Caco-2 (cell line): ENCODE results near the gene C5. TPM values are rescaled to one million over a fixed set of nuclear protein-coding genes. Genes with fewer than 3 reads are reported as not detected.

ENCODE experiments used
- BruUV-seq: library from RNA; stranded (reverse); fragments of 400-500 nt; replicated peaks from 2 replicates; lab custom pipeline; 2021; lab: Mats Ljungman, UMichigan
- CTCF ChIA-PET: fragments of 300-600 bp; sonication (Branson Sonifier 250); formaldehyde crosslinking; loops from one replicate; lab custom pipeline; 2022; ENCODE audit warnings: antibody characterized with exemption; lab: Charles Lee
- POLR2A ChIA-PET: fragments of 300-600 bp; sonication (Branson Sonifier 250); formaldehyde crosslinking; loops from one replicate; lab custom pipeline; 2022; ENCODE audit warnings: antibody characterized with exemption; lab: Charles Lee
- DNase-seq, 2 experiments: peaks; one replicate each; pipeline versions ENCODE4 v3.0.0 to v3.0.0-alpha.2; 2020 to 2022
- H3K27me3 ChIP-seq: replicated peaks from 2 replicates; pipeline ENCODE4 v1.6.0; 2011; ENCODE audit warnings: low read length; ENCODE audit not compliant: control insufficient read depth, insufficient read depth
- H3K36me3 ChIP-seq: 2 replicates; pipeline ENCODE4 v1.5.1; 2011; ENCODE audit warnings: low read length; ENCODE audit not compliant: control insufficient read depth, insufficient read depth
- H3K4me1 ChIP-seq: fragments of 250-450 bp; sonication (Bioruptor Pico); 2 replicates; pipeline ENCODE4 v1.5.1; 2020; ENCODE audit warnings: mild to moderate bottlenecking
- H3K4me3 ChIP-seq: 2 replicates; pipeline ENCODE4 v1.5.1; 2011; ENCODE audit warnings: low read depth, mild to moderate bottlenecking, control low read depth, low read length
- H3K9me3 ChIP-seq: fragments of 250-450 bp; sonication (Bioruptor Pico); 2 replicates; pipeline ENCODE4 v1.5.1; 2020; ENCODE audit warnings: mild to moderate bottlenecking, moderate library complexity
- H3K27ac Mint-ChIP-seq: one replicate; pipeline ENCODE4 v1.8.0; 2022; ENCODE audit warnings: mixed read lengths; ENCODE audit not compliant: unreplicated experiment
- H3K27me3 Mint-ChIP-seq: one replicate; pipeline ENCODE4 v1.8.0; 2022; ENCODE audit warnings: mixed read lengths; ENCODE audit not compliant: insufficient read depth, unreplicated experiment
- H3K36me3 Mint-ChIP-seq: one replicate; pipeline ENCODE4 v1.8.0; 2022; ENCODE audit warnings: mild to moderate bottlenecking, mixed read lengths; ENCODE audit not compliant: insufficient read depth, unreplicated experiment
- H3K4me1 Mint-ChIP-seq: one replicate; pipeline ENCODE4 v1.8.0; 2022; ENCODE audit warnings: low read depth, mixed read lengths; ENCODE audit not compliant: unreplicated experiment
- H3K4me3 Mint-ChIP-seq: one replicate; pipeline ENCODE4 v1.8.0; 2022; ENCODE audit warnings: mild to moderate bottlenecking, moderate library complexity, mixed read lengths; ENCODE audit not compliant: unreplicated experiment
- H3K9me3 Mint-ChIP-seq: one replicate; pipeline ENCODE4 v1.8.0; 2022; ENCODE audit warnings: mixed read lengths; ENCODE audit not compliant: unreplicated experiment
- intact Hi-C: fragments of 100-400 bp; cut with micrococcal nuclease; formaldehyde crosslinking; loops from one replicate; pipeline ENCODE4 v1.10.0; 2022; ENCODE audit not compliant: unreplicated experiment
- total RNA-seq: library from RNA; stranded (reverse); gene quantifications from 2 replicates; pipeline ENCODE4 v1.2.3, GENCODE V29; 2022
- TF ChIP-seq, protein P1 (sequence below), 2 experiments: fragments of 200-600 bp in 1 of 2; IDR thresholded peaks; 1 replicate in 1 of 2; 2 replicates in 1 of 2; pipeline versions ENCODE4 v1.5.1 to v1.8.0; 2011 to 2022; ENCODE audit warnings: antibody characterized with exemption in 1 of 2, control low read depth in 1 of 2, inconsistent platforms in 1 of 2, low read depth in 1 of 2, low read length in 1 of 2, mild to moderate bottlenecking in 1 of 2, moderate library complexity in 1 of 2; ENCODE audit not compliant: insufficient read depth in 1 of 2, severe bottlenecking in 1 of 2, unreplicated experiment in 1 of 2

C5 gene
- total RNA-seq, 1 experiment from 2014 or later = 14.9 TPM

DNA sequence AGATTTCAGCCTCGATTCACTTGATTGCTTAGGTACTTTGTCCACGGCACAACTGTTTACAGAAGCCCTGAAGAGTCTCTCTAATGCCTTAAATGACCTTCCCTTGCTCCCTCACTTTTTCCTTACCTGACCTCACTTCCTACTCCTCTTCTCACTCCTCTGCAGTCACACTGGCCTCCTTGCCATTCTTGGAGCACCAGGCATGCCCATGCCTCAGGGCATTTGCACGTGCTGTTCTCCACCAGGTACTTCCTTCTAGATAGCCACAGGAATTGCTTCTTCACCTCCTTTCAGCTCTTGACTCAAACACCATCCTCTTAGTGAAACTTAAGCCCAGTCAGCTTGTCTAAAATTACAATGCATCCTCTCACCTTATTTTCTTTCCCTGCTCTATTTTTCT, 71.1 kb downstream of the C5 start:
- peaks cover 7% of the 10 kb centered on the region for H3K36me3 Mint-ChIP-seq
- H3K4me1 Mint-ChIP-seq = peaks cover 14% of the 10 kb centered on the region
- Histone ChIP-seq H3K4me3 (no peak overlapping the region), H3K9me3 (no peaks in the 10 kb centered on the region), H3K27me3 (no peaks in the 10 kb centered on the region; the same call in 1 of the 2 replicates), H3K36me3 (no peaks in the 10 kb centered on the region; the same call in 1 of the 2 replicates), H3K4me1 (no peaks in the 10 kb centered on the region; the same call in 1 of the 2 replicates)
- H3K9me3 Mint-ChIP-seq = no peaks in the 10 kb centered on the region
- ChIA-PET CTCF (no interaction called here), POLR2A (no interaction called here)
- H3K27me3 Mint-ChIP-seq = no peaks in the 10 kb centered on the region
- no peak overlapping the region for H3K27ac Mint-ChIP-seq
- intact Hi-C loops = no loop called here
- DNase-seq = no peak
- H3K4me3 Mint-ChIP-seq = no peak overlapping the region
- TF ChIP-seq, protein P1, sequence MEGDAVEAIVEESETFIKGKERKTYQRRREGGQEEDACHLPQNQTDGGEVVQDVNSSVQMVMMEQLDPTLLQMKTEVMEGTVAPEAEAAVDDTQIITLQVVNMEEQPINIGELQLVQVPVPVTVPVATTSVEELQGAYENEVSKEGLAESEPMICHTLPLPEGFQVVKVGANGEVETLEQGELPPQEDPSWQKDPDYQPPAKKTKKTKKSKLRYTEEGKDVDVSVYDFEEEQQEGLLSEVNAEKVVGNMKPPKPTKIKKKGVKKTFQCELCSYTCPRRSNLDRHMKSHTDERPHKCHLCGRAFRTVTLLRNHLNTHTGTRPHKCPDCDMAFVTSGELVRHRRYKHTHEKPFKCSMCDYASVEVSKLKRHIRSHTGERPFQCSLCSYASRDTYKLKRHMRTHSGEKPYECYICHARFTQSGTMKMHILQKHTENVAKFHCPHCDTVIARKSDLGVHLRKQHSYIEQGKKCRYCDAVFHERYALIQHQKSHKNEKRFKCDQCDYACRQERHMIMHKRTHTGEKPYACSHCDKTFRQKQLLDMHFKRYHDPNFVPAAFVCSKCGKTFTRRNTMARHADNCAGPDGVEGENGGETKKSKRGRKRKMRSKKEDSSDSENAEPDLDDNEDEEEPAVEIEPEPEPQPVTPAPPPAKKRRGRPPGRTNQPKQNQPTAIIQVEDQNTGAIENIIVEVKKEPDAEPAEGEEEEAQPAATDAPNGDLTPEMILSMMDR (IDR thresholded peaks at IDR 0.05; ENCODE audit: insufficient read depth in 1 of 2, low read depth in 1 of 2, low read length in 1 of 2, severe bottlenecking in 1 of 2, unreplicated experiment in 1 of 2) = no peak
- BruUV-seq = no TSS peak

DNA sequence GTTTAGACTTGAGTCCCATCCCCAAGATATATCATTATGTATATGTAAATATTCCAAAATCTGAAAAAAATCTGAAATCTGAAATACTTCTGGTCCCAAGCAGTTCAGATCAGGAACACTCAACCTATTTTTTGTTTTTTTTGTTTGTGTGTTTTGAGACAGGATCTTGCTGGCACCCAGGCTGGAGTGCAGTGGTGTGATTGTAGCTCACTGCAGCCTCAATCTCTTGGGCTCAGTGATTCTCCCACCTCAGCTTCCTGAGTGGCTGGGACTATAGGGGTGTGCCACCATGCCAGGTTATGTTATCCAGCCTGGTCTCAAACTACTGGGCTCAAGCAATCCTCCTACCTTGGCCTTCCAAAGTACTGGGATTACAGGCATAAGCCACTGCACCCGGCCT, 72.8 kb downstream of the C5 start:
- Mint-ChIP-seq H3K4me1 (peaks cover 5% of the 10 kb centered on the region), H3K27ac (no peak overlapping the region), H3K36me3 (peaks cover 4% of the 10 kb centered on the region), H3K4me3 (no peak overlapping the region), H3K27me3 (no peaks in the 10 kb centered on the region), H3K9me3 (no peaks in the 10 kb centered on the region)
- intact Hi-C loops = no loop called here
- TF ChIP-seq, protein P1 (IDR thresholded peaks at IDR 0.05; ENCODE audit: insufficient read depth in 1 of 2, low read depth in 1 of 2, low read length in 1 of 2, severe bottlenecking in 1 of 2, unreplicated experiment in 1 of 2) = no peak
- BruUV-seq = no TSS peak
- H3K4me3 ChIP-seq = no peak overlapping the region
- H3K36me3 ChIP-seq = no peaks in the 10 kb centered on the region; the same call in 1 of the 2 replicates
- ChIA-PET CTCF (no interaction called here), POLR2A (no interaction called here)
- DNase-seq = no peak
- no peaks in the 10 kb centered on the region; the same call in 1 of the 2 replicates for H3K27me3 ChIP-seq
- H3K4me1 ChIP-seq = no peaks in the 10 kb centered on the region; the same call in 1 of the 2 replicates
- no peaks in the 10 kb centered on the region for H3K9me3 ChIP-seq

DNA sequence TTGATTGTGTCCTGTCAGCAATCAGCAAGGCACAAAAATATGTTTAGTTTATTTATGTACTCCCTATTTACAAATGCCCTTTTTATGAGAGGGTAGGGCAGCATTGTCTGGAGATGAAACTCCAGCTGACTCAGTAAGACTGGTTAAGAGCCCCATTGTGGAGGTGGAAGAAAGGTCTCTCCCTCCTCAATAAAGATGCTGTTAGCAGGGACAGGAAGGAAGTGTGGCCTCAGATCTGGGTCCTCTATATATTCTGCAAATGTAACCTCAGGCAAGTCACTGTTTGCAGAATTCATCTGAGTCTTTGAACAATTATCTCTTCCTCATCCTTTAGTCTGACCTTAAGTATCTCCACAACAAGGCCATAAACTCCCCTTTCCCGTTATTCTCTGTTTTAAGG, 75.2 kb downstream of the C5 start:
- H3K9me3 ChIP-seq = no peaks in the 10 kb centered on the region
- Mint-ChIP-seq H3K36me3 (no peaks in the 10 kb centered on the region), H3K4me1 (peaks cover 5% of the 10 kb centered on the region), H3K9me3 (no peaks in the 10 kb centered on the region), H3K27me3 (no peaks in the 10 kb centered on the region), H3K27ac (no peak overlapping the region), H3K4me3 (no peak overlapping the region)
- TF ChIP-seq, protein P1 (IDR thresholded peaks at IDR 0.05; ENCODE audit: insufficient read depth in 1 of 2, low read depth in 1 of 2, low read length in 1 of 2, severe bottlenecking in 1 of 2, unreplicated experiment in 1 of 2) = no peak
- ChIA-PET CTCF (no interaction called here), POLR2A (no interaction called here)
- intact Hi-C loops = no loop called here
- no peaks in the 10 kb centered on the region for H3K36me3 ChIP-seq
- H3K4me3 ChIP-seq = no peak overlapping the region
- BruUV-seq = no TSS peak
- H3K4me1 ChIP-seq = peaks cover 8% of the 10 kb centered on the region
- no peak for DNase-seq
- no peaks in the 10 kb centered on the region; the same call in 1 of the 2 replicates for H3K27me3 ChIP-seq
